GM23338 (cell line): ENCODE measurements around the gene C20orf204. TPM values are rescaled to one million over a fixed set of nuclear protein-coding genes. Genes with fewer than 3 reads are reported as not detected.

Source experiments
- ATAC-seq: fragments of 200-7000 bp; cut with Tn5 transposase; 3 replicates; pipeline ENCODE4 v1.9.1; 2020
- DNase-seq: peaks from one replicate; pipeline ENCODE4 v3.0.0-alpha.2; 2015; ENCODE audit warnings: low spot score
- H2AFZ ChIP-seq: fragments of 200-600 bp; sonication (generic); 2 replicates; pipeline ENCODE4 v1.8.0; 2016; ENCODE audit warnings: antibody characterized with exemption, mild to moderate bottlenecking, moderate library complexity
- H3F3A ChIP-seq: fragments of 200-600 bp; sonication (generic); replicated peaks from 2 replicates; pipeline ENCODE4 v1.8.0; 2017; ENCODE audit warnings: antibody characterized with exemption, mixed run types, low read depth
- H3K27ac ChIP-seq: fragments of 200-600 bp; sonication (generic); 2 replicates; pipeline ENCODE4 v1.6.1; 2016; ENCODE audit warnings: low read depth
- H3K27me3 ChIP-seq: fragments of 200-600 bp; sonication (generic); 2 replicates; pipeline ENCODE4 v1.8.0; 2016; ENCODE audit warnings: mild to moderate bottlenecking, mixed run types, moderate library complexity; ENCODE audit not compliant: insufficient read depth
- H3K36me3 ChIP-seq: fragments of 200-600 bp; sonication (generic); 2 replicates; pipeline ENCODE4 v1.8.0; 2016; ENCODE audit warnings: mild to moderate bottlenecking; ENCODE audit not compliant: insufficient read depth
- H3K4me1 ChIP-seq: fragments of 200-600 bp; sonication (generic); 2 replicates; pipeline ENCODE4 v1.8.0; 2016; ENCODE audit warnings: mild to moderate bottlenecking, moderate library complexity; ENCODE audit not compliant: insufficient read depth
- H3K4me2 ChIP-seq: fragments of 200-600 bp; sonication (generic); 2 replicates; pipeline ENCODE4 v1.7.1; 2017; ENCODE audit warnings: mixed run types
- H3K4me3 ChIP-seq: fragments of 200-600 bp; sonication (generic); 2 replicates; pipeline ENCODE4 v1.6.1; 2016; ENCODE audit warnings: mixed run types
- H3K79me2 ChIP-seq: fragments of 200-600 bp; sonication (generic); replicated peaks from 2 replicates; pipeline ENCODE4 v1.8.0; 2017; ENCODE audit warnings: mild to moderate bottlenecking; ENCODE audit not compliant: insufficient read depth
- H3K9me2 ChIP-seq: fragments of 200-600 bp; sonication (generic); 2 replicates; pipeline ENCODE4 v1.8.0; 2017; ENCODE audit not compliant: insufficient read depth
- H4K20me1 ChIP-seq: fragments of 200-600 bp; sonication (generic); replicated peaks from 2 replicates; pipeline ENCODE4 v1.8.0; 2017; ENCODE audit warnings: mild to moderate bottlenecking; ENCODE audit not compliant: insufficient read depth
- H3K27ac Mint-ChIP-seq: 2 replicates; pipeline ENCODE4 v1.8.0; 2020; ENCODE audit warnings: inconsistent platforms, mild to moderate bottlenecking, moderate library complexity, mixed read lengths
- H3K27me3 Mint-ChIP-seq: 3 replicates; pipeline ENCODE4 v1.8.0; 2022; ENCODE audit warnings: low read depth, mild to moderate bottlenecking, moderate library complexity, mixed read lengths, inconsistent platforms; ENCODE audit not compliant: insufficient read depth, poor library complexity
- H3K36me3 Mint-ChIP-seq: 3 replicates; pipeline ENCODE4 v1.8.0; 2021; ENCODE audit warnings: low read depth, mild to moderate bottlenecking, inconsistent platforms, moderate library complexity, mixed read lengths
- H3K4me1 Mint-ChIP-seq: 3 replicates; pipeline ENCODE4 v1.8.0; 2020; ENCODE audit warnings: mild to moderate bottlenecking, inconsistent platforms, mixed read lengths
- H3K4me3 Mint-ChIP-seq: 3 replicates; pipeline ENCODE4 v1.8.0; 2021; ENCODE audit warnings: moderate library complexity, mild to moderate bottlenecking, inconsistent platforms, mixed read lengths
- H3K9me3 Mint-ChIP-seq: 3 replicates; pipeline ENCODE4 v1.8.0; 2020; ENCODE audit warnings: moderate library complexity, mild to moderate bottlenecking, inconsistent platforms, mixed read lengths
- CREB1 ChIP-seq: fragments of 250-450 bp; sonication (Bioruptor Pico); IDR thresholded peaks from 2 replicates; pipeline ENCODE4 v1.5.0; 2020; ENCODE audit warnings: low read depth, mild to moderate bottlenecking, moderate library complexity
- CTCF ChIP-seq, 2 experiments: fragments of 200-600 bp in 1 of 2; sonication (generic) in 1 of 2; conservative IDR thresholded peaks; 2 replicates each; pipeline versions ENCODE4 v1.5.1 to v1.6.1; 2016 to 2017; ENCODE audit warnings: antibody characterized with exemption in 2 of 2, low read depth in 2 of 2, mild to moderate bottlenecking in 2 of 2, moderate library complexity in 1 of 2
- ETS1 ChIP-seq: IDR thresholded peaks from 2 replicates; pipeline ENCODE4 v1.6.1; 2016; ENCODE audit warnings: antibody characterized with exemption
- EZH2 ChIP-seq: fragments of 200-600 bp; sonication (generic); IDR thresholded peaks from one replicate; pipeline ENCODE4 v1.8.0; 2017; ENCODE audit warnings: antibody characterized with exemption, mild to moderate bottlenecking, low read depth; ENCODE audit not compliant: unreplicated experiment
- EZH2phosphoT487 ChIP-seq: fragments of 200-600 bp; sonication (generic); IDR thresholded peaks from one replicate; pipeline ENCODE4 v1.8.1; 2018; ENCODE audit warnings: antibody characterized with exemption; ENCODE audit not compliant: unreplicated experiment
- JUNB ChIP-seq: IDR thresholded peaks from one replicate; pipeline ENCODE4 v1.6.1; 2016; ENCODE audit warnings: antibody characterized with exemption; ENCODE audit not compliant: unreplicated experiment
- NANOG ChIP-seq: IDR thresholded peaks from 2 replicates; pipeline ENCODE4 v1.6.1; 2016; ENCODE audit warnings: antibody characterized with exemption, borderline replicate concordance
- POLR2AphosphoS5 ChIP-seq: IDR thresholded peaks from 2 replicates; pipeline ENCODE4 v1.6.1; 2016; ENCODE audit warnings: antibody characterized with exemption, low read depth
- REST ChIP-seq: IDR thresholded peaks from one replicate; pipeline ENCODE4 v1.6.1; 2018; ENCODE audit warnings: antibody characterized with exemption; ENCODE audit not compliant: unreplicated experiment
- STAT1 ChIP-seq: IDR thresholded peaks from one replicate; pipeline ENCODE4 v1.6.1; 2016; ENCODE audit warnings: antibody characterized with exemption; ENCODE audit not compliant: unreplicated experiment
- ZNF114 ChIP-seq: fragments of 250-450 bp; sonication (Bioruptor Pico); IDR thresholded peaks from 2 replicates; pipeline ENCODE4 v1.5.0; 2020; ENCODE audit warnings: mild to moderate bottlenecking, moderate library complexity
- ZNF331 ChIP-seq: fragments of 250-450 bp; sonication (Bioruptor Pico); IDR thresholded peaks from 2 replicates; pipeline ENCODE4 v1.5.0; 2020; ENCODE audit warnings: low read depth, mild to moderate bottlenecking, moderate library complexity
- ZNF462 ChIP-seq: fragments of 250-450 bp; sonication (Bioruptor Pico); IDR thresholded peaks from 2 replicates; pipeline ENCODE4 v1.5.0; 2020; ENCODE audit warnings: mild to moderate bottlenecking, moderate library complexity
- polyA plus RNA-seq: library from polyadenylated mRNA; unstranded; fragments of >200 nt; fragmentation: Nextera tagmentation; extraction: Ambion mirVana; gene quantifications from 2 replicates; pipeline ENCODE4 v1.2.1, GENCODE V29; 2016
- total RNA-seq: library from RNA; depleted of rRNA; stranded (reverse); fragments of >200 nt; shearing (Covaris generic); gene quantifications from 2 replicates; pipeline ENCODE4 v1.2.3, GENCODE V29; 2014

Gene C20orf204
- total and polyA plus RNA-seq, 2 experiments from 2014 or later = 0.73 to 0.82 TPM

GRCh38 chr20:64010711-64011237, 25.2 kb upstream of the C20orf204 start (continued):
- no peak for TF ChIP-seq ZNF331 (CRISPR knock-in tag)
- no peak for TF ChIP-seq NANOG
- TF ChIP-seq JUNB = no peak
- no peak for TF ChIP-seq CREB1

- H3F3A ChIP-seq = 0 out of 2 replicates have a peak, but pooled peaks cover 8% of the 10 kb centered on the region
- peaks cover 30% of the 10 kb centered on the region for H3K36me3 ChIP-seq
- Mint-ChIP-seq H3K4me1 (no peaks in the 10 kb centered on the region), H3K4me3 (no peak overlapping the region), H3K27me3 (no peaks in the 10 kb centered on the region), H3K36me3 (peaks cover 66% of the 10 kb centered on the region), H3K27ac (no peak overlapping the region), H3K9me3 (no peaks in the 10 kb centered on the region)
- H3K27ac ChIP-seq = no peak overlapping the region
- H4K20me1 ChIP-seq = peaks cover 15% of the 10 kb centered on the region
- DNase-seq (no peak), ATAC-seq (no peak)
- H3K27me3 ChIP-seq = no peaks in the 10 kb centered on the region
- H3K9me2 ChIP-seq = no peaks in the 10 kb centered on the region
- peaks cover 15% of the 10 kb centered on the region for H3K79me2 ChIP-seq
- H3K4me3 ChIP-seq = no peak overlapping the region
- H3K4me2 ChIP-seq = no peak overlapping the region
- no peaks in the 10 kb centered on the region for H3K4me1 ChIP-seq
- no peak overlapping the region for H2AFZ ChIP-seq
- TF ChIP-seq EZH2phosphoT487 (no peak), CREB1 (no peak), ZNF114 (CRISPR knock-in tag) (no peak), EZH2 (no peak), JUNB (no peak), STAT1 (no peak), CTCF (conservative IDR thresholded peaks at IDR 0.05; ENCODE audit: low read depth in 2 of 2) (no peak), NANOG (no peak), REST (no peak), ZNF331 (CRISPR knock-in tag) (no peak), ZNF462 (CRISPR knock-in tag) (no peak), POLR2AphosphoS5 (no peak), ETS1 (no peak)
These were observed 24.6 kb upstream of the C20orf204 start for GRCh38 chr20:64011366-64011779.
